ENCODE data around the gene SFXN1. TPM values are rescaled to one million over a fixed set of nuclear protein-coding genes. Genes with fewer than 3 reads are reported as not detected.

The SFXN1 gene
- total and polyA plus RNA-seq, 2 of the 4 experiments (the other 2 are of a cell fraction): 131 to 410 TPM

GRCh38 chr5:175539936-175540335 is 61.6 kb downstream of the SFXN1 start:
- intact Hi-C loops (cut with micrococcal nuclease): no loop called here
- dilution Hi-C loops (cut with HindIII; ENCODE audit: low sequenced_read_pairs, unreplicated experiment): no loop called here

More at GRCh38 chr5:175539936-175540335, 61.6 kb downstream of the SFXN1 start:
- Histone ChIP-seq H2AFZ (replicated peaks; ENCODE audit: low read length, poor library complexity) (no peak overlapping the region), H3K27ac (ENCODE audit: insufficient read depth, low read length) (no peak overlapping the region), H3K9me1 (ENCODE audit: insufficient read depth, low read length) (no peaks in the 10 kb centered on the region), H2AK9ac (replicated peaks; ENCODE audit: low read depth, low read length, poor library complexity) (no peak overlapping the region), H3K27me3 (ENCODE audit: control insufficient read depth, insufficient read depth, low read length) (peaks cover 4% of the 10 kb centered on the region), H3K79me1 (ENCODE audit: low read depth in 1 of 2, low read length in 2 of 2) (no peaks in the 10 kb centered on the region), H2BK15ac (ENCODE audit: low read depth, low read length) (no peak overlapping the region), H3K9me3 (ENCODE audit: control insufficient read depth, insufficient read depth, low read length) (no peaks in the 10 kb centered on the region), H2AK5ac (ENCODE audit: low read depth, low read length) (no peak overlapping the region), H3K36me3 (ENCODE audit: control insufficient read depth, insufficient read depth, low read length) (no peaks in the 10 kb centered on the region), H3K4me1 (ENCODE audit: control insufficient read depth, insufficient read depth, low read length) (no peaks in the 10 kb centered on the region), H3K4me2 (ENCODE audit: low read depth, low read length) (no peak overlapping the region), H3K14ac (replicated peaks; ENCODE audit: low read depth, low read length) (no peak overlapping the region), H2BK5ac (ENCODE audit: low read depth, low read length, poor library complexity, severe bottlenecking) (no peak overlapping the region), H3K4me3 (ENCODE audit: insufficient read depth, low read depth, low read length) (no peak overlapping the region), H3K23ac (ENCODE audit: low read depth, low read length) (no peak overlapping the region), H4K5ac (ENCODE audit: low read depth, low read length) (no peak overlapping the region), H4K8ac (ENCODE audit: low read depth in 2 of 2, low read length in 2 of 2) (no peak overlapping the region), H3K9ac (ENCODE audit: low read depth, low read length) (no peak overlapping the region), H3K56ac (ENCODE audit: extremely low read depth, insufficient read depth, low read length) (no peak overlapping the region), H4K20me1 (ENCODE audit: insufficient read depth, low read length) (no peaks in the 10 kb centered on the region), H3K18ac (ENCODE audit: low read depth, low read length) (no peak overlapping the region), H4K91ac (ENCODE audit: insufficient read depth, low read depth, low read length) (no peak overlapping the region), H2BK20ac (ENCODE audit: low read depth, low read length) (no peak overlapping the region), H3K4ac (ENCODE audit: low read depth, low read length) (no peak overlapping the region), H2BK120ac (ENCODE audit: low read depth, low read length) (no peak overlapping the region)
- WGBS, 2 experiments (ENCODE audit: extremely low coverage in 2 of 2, insufficient read length in 1 of 2): no CpG with 5 or more reads among the region's 2 CpGs
- no TSS peak for BruUV-seq (replicated peaks)
- DNase-seq (no peak), ATAC-seq (ENCODE audit: low read depth) (no peak)
- TF ChIP-seq, protein P1, sequence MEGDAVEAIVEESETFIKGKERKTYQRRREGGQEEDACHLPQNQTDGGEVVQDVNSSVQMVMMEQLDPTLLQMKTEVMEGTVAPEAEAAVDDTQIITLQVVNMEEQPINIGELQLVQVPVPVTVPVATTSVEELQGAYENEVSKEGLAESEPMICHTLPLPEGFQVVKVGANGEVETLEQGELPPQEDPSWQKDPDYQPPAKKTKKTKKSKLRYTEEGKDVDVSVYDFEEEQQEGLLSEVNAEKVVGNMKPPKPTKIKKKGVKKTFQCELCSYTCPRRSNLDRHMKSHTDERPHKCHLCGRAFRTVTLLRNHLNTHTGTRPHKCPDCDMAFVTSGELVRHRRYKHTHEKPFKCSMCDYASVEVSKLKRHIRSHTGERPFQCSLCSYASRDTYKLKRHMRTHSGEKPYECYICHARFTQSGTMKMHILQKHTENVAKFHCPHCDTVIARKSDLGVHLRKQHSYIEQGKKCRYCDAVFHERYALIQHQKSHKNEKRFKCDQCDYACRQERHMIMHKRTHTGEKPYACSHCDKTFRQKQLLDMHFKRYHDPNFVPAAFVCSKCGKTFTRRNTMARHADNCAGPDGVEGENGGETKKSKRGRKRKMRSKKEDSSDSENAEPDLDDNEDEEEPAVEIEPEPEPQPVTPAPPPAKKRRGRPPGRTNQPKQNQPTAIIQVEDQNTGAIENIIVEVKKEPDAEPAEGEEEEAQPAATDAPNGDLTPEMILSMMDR (conservative IDR thresholded peaks at IDR 0.05; ENCODE audit: low read depth, low read length): no peak
- TF ChIP-seq POLR2A (IDR thresholded peaks at IDR 0.05; ENCODE audit: low read depth, low read length) (no peak), FOS (IDR thresholded peaks at IDR 0.05; ENCODE audit: low read depth, low read length) (no peak), RCOR1 (IDR thresholded peaks at IDR 0.05; ENCODE audit: insufficient replicate concordance, low read length) (no peak), CHD1 (IDR thresholded peaks at IDR 0.05; ENCODE audit: low read depth, low read length) (no peak), RAD21 (IDR thresholded peaks at IDR 0.05; ENCODE audit: low read length) (no peak), MAFK (IDR thresholded peaks at IDR 0.05; ENCODE audit: low read depth, low read length) (no peak), MXI1 (IDR thresholded peaks at IDR 0.05; ENCODE audit: borderline replicate concordance, low read depth, low read length) (no peak), MAZ (IDR thresholded peaks at IDR 0.05; ENCODE audit: borderline replicate concordance, low read depth, low read length) (no peak), BHLHE40 (IDR thresholded peaks at IDR 0.05; ENCODE audit: low read depth, low read length) (no peak), NFE2L2 (IDR thresholded peaks at IDR 0.05; ENCODE audit: low read depth, low read length) (no peak), RFX5 (IDR thresholded peaks at IDR 0.05; ENCODE audit: low read depth, low read length) (no peak)
- TF ChIP-seq, protein P2, sequence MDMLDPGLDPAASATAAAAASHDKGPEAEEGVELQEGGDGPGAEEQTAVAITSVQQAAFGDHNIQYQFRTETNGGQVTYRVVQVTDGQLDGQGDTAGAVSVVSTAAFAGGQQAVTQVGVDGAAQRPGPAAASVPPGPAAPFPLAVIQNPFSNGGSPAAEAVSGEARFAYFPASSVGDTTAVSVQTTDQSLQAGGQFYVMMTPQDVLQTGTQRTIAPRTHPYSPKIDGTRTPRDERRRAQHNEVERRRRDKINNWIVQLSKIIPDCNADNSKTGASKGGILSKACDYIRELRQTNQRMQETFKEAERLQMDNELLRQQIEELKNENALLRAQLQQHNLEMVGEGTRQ (IDR thresholded peaks at IDR 0.05; ENCODE audit: low read depth, low read length): no peak
- in situ Hi-C loops (cut with MboI; ENCODE audit: low sequenced_read_pairs): no loop called here
- POLR2A ChIA-PET (ENCODE audit: unreplicated experiment): no interaction called here
- CTCF ChIA-PET: no interaction called here
